Suprapubic skin (tissue), 4 donors: ENCODE results near the gene CCSER2. TPM values are rescaled to one million over a fixed set of nuclear protein-coding genes. Genes with fewer than 3 reads are reported as not detected.
A peak's percentile ranks its signal among the peaks of the same experiment; 100 is the strongest.
"Not testable (repeated sequence)": the region's sequence is repeated elsewhere in the genome, so short reads cannot be mapped to it uniquely, and the experiment has no call there.

Experiments used
- DNase-seq, 2 donors: peaks; one replicate each; pipeline ENCODE4 v3.0.0-alpha.2; 2019; ENCODE audit warnings: low spot score in 2 of 2
- H3K27ac ChIP-seq: fragments of 200-600 bp; sonication (generic); one replicate; pipeline ENCODE4 v1.5.1; 2019
- H3K27me3 ChIP-seq: fragments of 200-600 bp; sonication (generic); one replicate; pipeline ENCODE4 v1.5.1; 2019
- H3K36me3 ChIP-seq: fragments of 200-600 bp; sonication (generic); one replicate; pipeline ENCODE4 v1.5.1; 2019
- H3K4me1 ChIP-seq: fragments of 200-600 bp; sonication (generic); one replicate; pipeline ENCODE4 v1.5.1; 2019
- H3K4me3 ChIP-seq: fragments of 200-600 bp; sonication (generic); one replicate; pipeline ENCODE4 v1.5.1; 2019; ENCODE audit warnings: mild to moderate bottlenecking
- H3K9me3 ChIP-seq: fragments of 200-600 bp; sonication (generic); one replicate; pipeline ENCODE4 v1.5.1; 2019
- CTCF ChIP-seq, 2 donors: fragments of 200-600 bp in 1 of 2; fragments of 450-650 bp in 1 of 2; sonication (generic) in 1 of 2; IDR thresholded peaks; one replicate each; pipeline ENCODE4 v1.5.1; 2016 to 2019; ENCODE audit warnings: antibody characterized with exemption in 2 of 2, mild to moderate bottlenecking in 1 of 2, moderate library complexity in 1 of 2
- EP300 ChIP-seq: sonication (generic); formaldehyde crosslinking; IDR thresholded peaks from one replicate; pipeline ENCODE4 v1.6.1; 2017; ENCODE audit warnings: antibody characterized with exemption
- POLR2A ChIP-seq, 2 donors: fragments of 450-650 bp; IDR thresholded peaks; one replicate each; pipeline ENCODE4 v1.6.1; 2017; ENCODE audit warnings: antibody characterized with exemption in 2 of 2, mild to moderate bottlenecking in 2 of 2, moderate library complexity in 2 of 2
- POLR2AphosphoS5 ChIP-seq, 3 donors: sonication (generic); formaldehyde crosslinking; IDR thresholded peaks; one replicate each; pipeline ENCODE4 v1.6.1; 2017; ENCODE audit warnings: antibody characterized with exemption in 3 of 3
- WGBS: methylation state at CpG from one replicate; pipeline ENCODE4 v1.1.5; 2018; 5-methylcytosine and 5-hydroxymethylcytosine counted together
- total RNA-seq, 4 donors: library from RNA; depleted of rRNA; stranded (reverse); fragments of >200 nt; gene quantifications; one replicate each; pipeline ENCODE4 v1.1.0, GENCODE V29; 2016

CCSER2 gene
- total RNA-seq, 4 donors from 2014 or later: 39.8 to 52.7 (median 47.9) TPM

- TF ChIP-seq EP300 (no peak), CTCF (IDR thresholded peaks at IDR 0.05) (no peak), POLR2AphosphoS5 (IDR thresholded peaks at IDR 0.05) (no peak), POLR2A (IDR thresholded peaks at IDR 0.05) (no peak)
- 100% methylated on average over 2 of the region's 2 CpGs for WGBS
- Histone ChIP-seq H3K4me3 (no peak overlapping the region), H3K27ac (no peak overlapping the region), H3K9me3 (peaks cover 16% of the 10 kb centered on the region), H3K4me1 (peaks cover 4% of the 10 kb centered on the region), H3K27me3 (no peaks in the 10 kb centered on the region), H3K36me3 (peaks cover 3% of the 10 kb centered on the region)
- no peak for DNase-seq
These were observed 84.1 kb downstream of the CCSER2 start for GRCh38 chr10:84412482-84412881.

- H3K4me1 ChIP-seq, H3K36me3 ChIP-seq, H3K4me3 ChIP-seq, H3K27ac ChIP-seq, DNase-seq, H3K27me3 ChIP-seq: not testable (repeated sequence)
- H3K9me3 ChIP-seq: peaks cover 16% of the 10 kb centered on the region
- WGBS: 89% methylated on average over 2 of the region's 2 CpGs
These were observed 85.7 kb downstream of the CCSER2 start for GRCh38 chr10:84414110-84414509.

GRCh38 chr10:84415539-84416244 is 87.3 kb downstream of the CCSER2 start:
- Histone ChIP-seq H3K4me3 (no peak overlapping the region), H3K27ac (no peak overlapping the region), H3K9me3 (peaks cover 16% of the 10 kb centered on the region), H3K27me3 (no peaks in the 10 kb centered on the region), H3K36me3 (no peaks in the 10 kb centered on the region), H3K4me1 (no peaks in the 10 kb centered on the region)
- DNase-seq: no peak
- no peak for TF ChIP-seq POLR2A (IDR thresholded peaks at IDR 0.05)
- no peak for TF ChIP-seq CTCF (IDR thresholded peaks at IDR 0.05)
- TF ChIP-seq POLR2AphosphoS5 (IDR thresholded peaks at IDR 0.05): no peak
- WGBS: 87% methylated on average over 8 of the region's 10 CpGs

- H3K36me3 ChIP-seq: no peaks in the 10 kb centered on the region
- H3K4me1 ChIP-seq: no peaks in the 10 kb centered on the region
- no peak for DNase-seq
- WGBS: 80% methylated on average over 2 of the region's 2 CpGs
- TF ChIP-seq EP300: no peak
- TF ChIP-seq CTCF (IDR thresholded peaks at IDR 0.05): no peak
- no peak for TF ChIP-seq POLR2AphosphoS5 (IDR thresholded peaks at IDR 0.05)
- no peak for TF ChIP-seq POLR2A (IDR thresholded peaks at IDR 0.05)
- H3K27me3 ChIP-seq: no peaks in the 10 kb centered on the region
- no peak overlapping the region for H3K4me3 ChIP-seq
- H3K27ac ChIP-seq: no peak overlapping the region
- H3K9me3 ChIP-seq: peaks cover 16% of the 10 kb centered on the region
These were observed 87.8 kb downstream of the CCSER2 start for GRCh38 chr10:84416245-84416555.

GRCh38 chr10:84423719-84424118 is 95.3 kb downstream of the CCSER2 start:
- Histone ChIP-seq H3K36me3 (peaks cover 3% of the 10 kb centered on the region), H3K4me3 (no peak overlapping the region), H3K4me1 (peaks cover 27% of the 10 kb centered on the region), H3K27ac (no peak overlapping the region), H3K9me3 (no peaks in the 10 kb centered on the region), H3K27me3 (no peaks in the 10 kb centered on the region)
- DNase-seq: no peak
- 94% methylated on average over 1 of the region's 1 CpG for WGBS
- no peak for TF ChIP-seq POLR2A (IDR thresholded peaks at IDR 0.05)
- TF ChIP-seq EP300: no peak
- no peak for TF ChIP-seq POLR2AphosphoS5 (IDR thresholded peaks at IDR 0.05)
- TF ChIP-seq CTCF (IDR thresholded peaks at IDR 0.05): no peak

- 4% methylated on average over 3 of the region's 3 CpGs for WGBS
- H3K4me3 ChIP-seq: peak overlapping the region; percentile 32
- peaks cover 27% of the 10 kb centered on the region for H3K4me1 ChIP-seq
- H3K27me3 ChIP-seq: no peaks in the 10 kb centered on the region
- peaks cover 3% of the 10 kb centered on the region for H3K36me3 ChIP-seq
- TF ChIP-seq POLR2AphosphoS5 (IDR thresholded peaks at IDR 0.05) (peak in 1 of 3 donors; percentile 47), CTCF (IDR thresholded peaks at IDR 0.05) (no peak)
- DNase-seq: peak; percentile 84 to 87
- no peaks in the 10 kb centered on the region for H3K9me3 ChIP-seq
- H3K27ac ChIP-seq: peak overlapping the region; percentile 77
These were observed 96.4 kb downstream of the CCSER2 start for GRCh38 chr10:84424731-84425167.
